Transverse colon (tissue), 3 donors: ENCODE results near the gene JDP2.

Experiments
- POLR2A ChIP-seq: fragments of 450-650 bp; IDR thresholded peaks from one replicate; pipeline ENCODE4 v1.6.1; 2016; ENCODE audit warnings: antibody characterized with exemption, mild to moderate bottlenecking, moderate library complexity
- TF ChIP-seq, protein P1 (sequence below), 5 experiments: fragments of 200-600 bp in 3 of 5; fragments of 450-650 bp in 2 of 5; sonication (generic) in 3 of 5; IDR thresholded peaks; 1 replicate in 2 of 5; 2 replicates in 3 of 5; pipeline ENCODE4 v1.5.1; 2016 to 2017; ENCODE audit warnings: antibody characterized with exemption in 5 of 5, inconsistent platforms in 3 of 5, mild to moderate bottlenecking in 2 of 5, moderate library complexity in 1 of 5

DNA sequence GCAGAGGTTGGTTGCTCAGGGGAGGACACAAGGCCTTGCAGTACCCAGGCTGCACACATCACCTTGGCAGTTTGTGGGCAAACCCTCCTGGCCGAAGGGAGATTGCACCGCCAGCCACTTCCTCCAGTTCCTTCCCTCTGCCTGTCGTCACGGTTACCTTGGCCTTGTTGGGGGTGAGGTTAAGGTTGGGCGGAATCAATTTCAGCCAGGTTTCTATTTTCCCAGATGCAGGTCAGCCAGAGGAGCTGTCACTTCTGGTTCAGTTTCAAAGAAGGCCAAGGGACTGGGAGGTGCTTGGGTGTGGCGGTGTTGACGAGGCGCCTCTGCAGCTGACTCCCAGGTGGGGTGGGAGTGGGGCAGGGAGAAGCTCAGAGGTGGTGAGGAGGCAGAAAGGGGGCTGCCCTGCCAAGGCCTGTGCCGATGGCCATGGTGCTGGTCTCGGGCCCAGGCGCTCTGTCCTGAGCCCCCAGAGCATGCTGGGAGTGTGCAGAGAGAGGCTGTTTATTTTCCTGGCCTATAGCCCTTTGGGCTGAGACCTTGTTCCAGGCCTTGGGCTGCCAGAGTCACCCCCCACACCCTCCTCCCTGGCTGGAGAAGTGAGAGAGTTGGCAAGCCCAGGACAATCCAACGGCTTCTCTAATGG, 31.4 kb downstream of the JDP2 start:
- TF ChIP-seq, protein P1, sequence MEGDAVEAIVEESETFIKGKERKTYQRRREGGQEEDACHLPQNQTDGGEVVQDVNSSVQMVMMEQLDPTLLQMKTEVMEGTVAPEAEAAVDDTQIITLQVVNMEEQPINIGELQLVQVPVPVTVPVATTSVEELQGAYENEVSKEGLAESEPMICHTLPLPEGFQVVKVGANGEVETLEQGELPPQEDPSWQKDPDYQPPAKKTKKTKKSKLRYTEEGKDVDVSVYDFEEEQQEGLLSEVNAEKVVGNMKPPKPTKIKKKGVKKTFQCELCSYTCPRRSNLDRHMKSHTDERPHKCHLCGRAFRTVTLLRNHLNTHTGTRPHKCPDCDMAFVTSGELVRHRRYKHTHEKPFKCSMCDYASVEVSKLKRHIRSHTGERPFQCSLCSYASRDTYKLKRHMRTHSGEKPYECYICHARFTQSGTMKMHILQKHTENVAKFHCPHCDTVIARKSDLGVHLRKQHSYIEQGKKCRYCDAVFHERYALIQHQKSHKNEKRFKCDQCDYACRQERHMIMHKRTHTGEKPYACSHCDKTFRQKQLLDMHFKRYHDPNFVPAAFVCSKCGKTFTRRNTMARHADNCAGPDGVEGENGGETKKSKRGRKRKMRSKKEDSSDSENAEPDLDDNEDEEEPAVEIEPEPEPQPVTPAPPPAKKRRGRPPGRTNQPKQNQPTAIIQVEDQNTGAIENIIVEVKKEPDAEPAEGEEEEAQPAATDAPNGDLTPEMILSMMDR (IDR thresholded peaks at IDR 0.05), result peak in 3 of 5 experiments; percentile 16 to 72 (median 51)
- TF ChIP-seq POLR2A, result no peak
